ENCODE measurements around the gene MBP. TPM values are rescaled to one million over a fixed set of nuclear protein-coding genes. Genes with fewer than 3 reads are reported as not detected.

The MBP gene
- polyA plus RNA-seq, 1 experiment = 5.3 TPM

DNA sequence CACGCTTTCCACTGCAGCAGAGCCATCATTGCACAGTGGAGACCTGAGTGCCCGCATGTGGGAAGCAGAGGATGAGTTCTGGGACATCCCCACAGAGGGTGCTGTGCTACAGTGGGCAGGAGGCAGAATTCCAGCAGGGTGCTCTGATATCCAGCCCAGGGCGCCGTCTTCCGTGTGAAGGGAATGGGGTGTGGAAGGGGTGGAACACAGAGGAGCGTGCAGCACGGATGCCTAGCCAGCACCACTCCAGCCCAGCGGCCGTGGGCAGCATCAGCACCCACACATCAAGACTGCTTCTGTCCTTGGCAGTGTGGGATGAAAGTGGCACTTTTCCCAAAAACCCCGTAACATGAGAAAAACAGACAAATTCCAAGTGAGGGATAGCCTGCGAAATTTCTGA is 175.9 kb downstream of the MBP start:
- H3K9me3 ChIP-seq (ENCODE audit: control insufficient read depth, insufficient read depth, low read length) = no peaks in the 10 kb centered on the region; the same call in 1 of the 2 replicates
- ChIA-PET CTCF (no interaction called here), POLR2A (no interaction called here)
- H3K27me3 ChIP-seq (ENCODE audit: control insufficient read depth, insufficient read depth, low read length) = no peaks in the 10 kb centered on the region
- no peak for DNase-seq (ENCODE audit: low read depth, low spot score)
- no peak overlapping the region for H3K4me3 ChIP-seq (ENCODE audit: low read depth, low read length)
- H3K27ac ChIP-seq (ENCODE audit: low read depth, low read length) = no peak overlapping the region
- TF ChIP-seq, protein P1, sequence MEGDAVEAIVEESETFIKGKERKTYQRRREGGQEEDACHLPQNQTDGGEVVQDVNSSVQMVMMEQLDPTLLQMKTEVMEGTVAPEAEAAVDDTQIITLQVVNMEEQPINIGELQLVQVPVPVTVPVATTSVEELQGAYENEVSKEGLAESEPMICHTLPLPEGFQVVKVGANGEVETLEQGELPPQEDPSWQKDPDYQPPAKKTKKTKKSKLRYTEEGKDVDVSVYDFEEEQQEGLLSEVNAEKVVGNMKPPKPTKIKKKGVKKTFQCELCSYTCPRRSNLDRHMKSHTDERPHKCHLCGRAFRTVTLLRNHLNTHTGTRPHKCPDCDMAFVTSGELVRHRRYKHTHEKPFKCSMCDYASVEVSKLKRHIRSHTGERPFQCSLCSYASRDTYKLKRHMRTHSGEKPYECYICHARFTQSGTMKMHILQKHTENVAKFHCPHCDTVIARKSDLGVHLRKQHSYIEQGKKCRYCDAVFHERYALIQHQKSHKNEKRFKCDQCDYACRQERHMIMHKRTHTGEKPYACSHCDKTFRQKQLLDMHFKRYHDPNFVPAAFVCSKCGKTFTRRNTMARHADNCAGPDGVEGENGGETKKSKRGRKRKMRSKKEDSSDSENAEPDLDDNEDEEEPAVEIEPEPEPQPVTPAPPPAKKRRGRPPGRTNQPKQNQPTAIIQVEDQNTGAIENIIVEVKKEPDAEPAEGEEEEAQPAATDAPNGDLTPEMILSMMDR (IDR thresholded peaks at IDR 0.05; ENCODE audit: low read depth, low read length) = no peak

DNA sequence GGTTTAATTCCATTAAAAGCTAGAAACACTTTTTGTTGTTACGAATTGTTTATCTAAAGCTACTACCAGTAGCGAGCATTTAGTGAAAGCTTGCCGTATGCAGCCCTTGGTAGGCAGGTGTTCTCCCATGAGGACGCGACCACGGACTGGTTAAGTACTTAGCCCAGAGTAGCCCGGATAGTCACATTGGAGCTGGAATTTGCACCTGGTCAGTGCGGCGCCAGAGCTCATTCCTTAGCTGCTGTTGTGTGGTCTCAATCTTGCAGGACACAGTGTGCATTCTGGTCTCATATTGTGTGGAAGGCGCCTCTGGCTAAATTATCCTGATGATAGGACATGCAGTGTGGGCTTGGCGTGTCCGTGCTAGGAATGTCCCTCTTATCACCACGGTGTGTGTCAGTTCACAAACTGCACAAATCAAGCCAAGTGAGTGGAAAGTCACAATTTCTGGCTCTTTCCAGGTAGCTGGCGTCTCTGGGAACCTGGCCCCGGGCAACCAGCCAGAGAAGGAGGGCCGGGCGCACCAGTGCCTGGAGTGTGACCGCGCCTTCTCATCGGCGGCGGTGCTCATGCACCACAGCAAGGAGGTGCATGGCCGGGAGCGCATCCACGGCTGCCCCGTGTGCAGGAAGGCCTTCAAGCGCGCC is 176.9 kb downstream of the MBP start:
- ChIA-PET POLR2A (no interaction called here), CTCF (interaction anchor here (0.8 to 1.4 kb wide), 2 partner anchors 28 to 152 kb away, joined by 3 to 8 read pairs; no protein-coding TSS in a partner anchor)
- Histone ChIP-seq H3K9me3 (ENCODE audit: control insufficient read depth, insufficient read depth, low read length) (no peaks in the 10 kb centered on the region; the same call in 1 of the 2 replicates), H3K4me3 (ENCODE audit: low read depth, low read length) (no peak overlapping the region), H3K27me3 (ENCODE audit: control insufficient read depth, insufficient read depth, low read length) (no peaks in the 10 kb centered on the region), H3K27ac (ENCODE audit: low read depth, low read length) (no peak overlapping the region)
- TF ChIP-seq, protein P1 (IDR thresholded peaks at IDR 0.05; ENCODE audit: low read depth, low read length) = no peak
- DNase-seq (ENCODE audit: low read depth, low spot score) = no peak

DNA sequence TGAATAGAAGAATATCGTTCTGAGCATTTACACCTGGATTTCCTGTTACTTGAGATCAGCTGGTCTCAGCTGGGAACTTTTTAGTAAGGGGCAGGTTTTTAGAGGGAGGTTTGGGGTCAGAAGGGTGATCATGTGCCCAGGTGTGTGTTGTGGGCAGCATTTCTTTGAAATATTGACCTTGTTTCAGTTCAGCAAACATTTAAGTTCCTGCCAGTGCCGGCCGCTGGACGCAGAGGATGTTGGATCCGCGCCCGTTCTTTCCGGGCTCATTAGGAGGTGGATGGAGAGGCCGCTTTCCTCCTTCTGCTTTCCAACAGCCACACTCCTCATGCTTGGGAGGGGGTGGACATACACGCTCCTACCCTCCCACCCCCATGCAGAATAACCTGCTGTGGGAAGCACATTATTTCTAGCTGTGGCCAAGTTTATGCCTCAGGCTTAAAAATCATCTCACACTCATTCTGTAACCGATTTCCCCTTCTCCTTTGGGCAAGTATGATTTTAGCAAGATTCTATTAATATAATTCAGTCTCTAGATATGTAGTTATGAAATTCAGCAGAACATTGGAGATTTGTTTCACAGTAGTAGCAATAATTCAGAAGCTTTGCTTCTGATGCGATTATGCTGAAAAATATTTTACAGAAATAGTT is 178.9 kb downstream of the MBP start:
- Histone ChIP-seq H3K27ac (ENCODE audit: low read depth, low read length) (no peak overlapping the region), H3K9me3 (ENCODE audit: control insufficient read depth, insufficient read depth, low read length) (no peaks in the 10 kb centered on the region; the same call in 1 of the 2 replicates), H3K27me3 (ENCODE audit: control insufficient read depth, insufficient read depth, low read length) (no peaks in the 10 kb centered on the region), H3K4me3 (ENCODE audit: low read depth, low read length) (no peak overlapping the region)
- POLR2A ChIA-PET = no interaction called here
- CTCF ChIA-PET = interaction anchor here (1.5 kb wide), 1 partner anchor 29 kb away, joined by 3 read pairs; no protein-coding TSS in a partner anchor
- TF ChIP-seq, protein P1 (IDR thresholded peaks at IDR 0.05; ENCODE audit: low read depth, low read length) = no peak
- DNase-seq (ENCODE audit: low read depth, low spot score) = no peak

DNA sequence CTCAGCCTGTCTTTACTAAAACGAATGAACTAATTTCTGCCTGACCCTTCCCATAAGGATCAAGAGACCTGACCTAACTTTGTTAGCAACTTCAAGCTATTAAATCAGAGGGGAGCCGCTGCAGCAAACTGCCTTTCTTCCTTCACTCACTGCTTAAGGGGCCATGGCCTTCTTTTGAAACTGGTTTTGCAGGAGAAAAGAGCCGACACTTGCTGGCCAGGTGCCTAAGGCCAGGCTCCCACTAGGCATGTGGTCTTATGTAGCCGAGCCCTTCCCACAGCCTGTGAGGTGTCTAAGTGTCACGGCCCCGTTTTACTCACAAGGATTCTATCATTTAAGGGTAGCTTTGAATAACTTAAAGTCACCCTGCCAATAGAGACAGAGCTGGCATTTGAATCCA is 179.4 kb downstream of the MBP start:
- Histone ChIP-seq H3K27me3 (ENCODE audit: control insufficient read depth, insufficient read depth, low read length) (no peaks in the 10 kb centered on the region), H3K4me3 (ENCODE audit: low read depth, low read length) (no peak overlapping the region), H3K27ac (ENCODE audit: low read depth, low read length) (no peak overlapping the region), H3K9me3 (ENCODE audit: control insufficient read depth, insufficient read depth, low read length) (no peaks in the 10 kb centered on the region; the same call in 1 of the 2 replicates)
- POLR2A ChIA-PET = no interaction called here
- DNase-seq (ENCODE audit: low read depth, low spot score) = no peak
- TF ChIP-seq, protein P1 (IDR thresholded peaks at IDR 0.05; ENCODE audit: low read depth, low read length) = no peak
- CTCF ChIA-PET = interaction anchor here (1.5 kb wide), 1 partner anchor 30 kb away, joined by 3 read pairs; no protein-coding TSS in a partner anchor

DNA sequence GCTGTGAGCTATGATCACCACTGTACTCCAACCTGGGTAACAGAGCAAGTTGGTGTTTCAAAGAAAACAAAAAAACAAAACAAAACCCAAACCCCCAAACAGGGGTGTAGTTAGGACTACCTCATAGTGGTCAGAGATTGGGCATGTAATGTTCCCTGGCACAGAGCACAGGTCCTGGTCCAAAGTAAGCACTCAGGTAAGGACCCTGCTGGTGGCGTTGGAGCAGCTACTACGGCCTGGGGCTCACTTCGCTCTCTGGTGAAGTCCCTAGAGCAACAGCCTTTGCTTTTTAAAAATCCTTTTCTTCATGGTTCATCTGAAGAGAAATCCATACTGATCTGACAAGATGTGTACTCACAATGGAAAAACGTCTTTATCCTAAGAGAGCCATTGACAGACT is 179.8 kb downstream of the MBP start:
- no peaks in the 10 kb centered on the region for H3K27me3 ChIP-seq (ENCODE audit: control insufficient read depth, insufficient read depth, low read length)
- H3K4me3 ChIP-seq (ENCODE audit: low read depth, low read length) = no peak overlapping the region
- H3K27ac ChIP-seq (ENCODE audit: low read depth, low read length) = no peak overlapping the region
- DNase-seq (ENCODE audit: low read depth, low spot score) = no peak
- TF ChIP-seq, protein P1 (IDR thresholded peaks at IDR 0.05; ENCODE audit: low read depth, low read length) = no peak
- ChIA-PET POLR2A (no interaction called here), CTCF (interaction anchor here (1.5 kb wide), 1 partner anchor 30 kb away, joined by 3 read pairs; no protein-coding TSS in a partner anchor)
- H3K9me3 ChIP-seq (ENCODE audit: control insufficient read depth, insufficient read depth, low read length) = no peaks in the 10 kb centered on the region; the same call in 1 of the 2 replicates

Data from AG04450 (cell line).